ENCODE measurements around the gene FAM151A. TPM values are rescaled to one million over a fixed set of nuclear protein-coding genes. Genes with fewer than 3 reads are reported as not detected.

The FAM151A gene
- total and polyA plus RNA-seq, 2 experiments from 2014 or later = 9.8 to 13.5 TPM

DNA sequence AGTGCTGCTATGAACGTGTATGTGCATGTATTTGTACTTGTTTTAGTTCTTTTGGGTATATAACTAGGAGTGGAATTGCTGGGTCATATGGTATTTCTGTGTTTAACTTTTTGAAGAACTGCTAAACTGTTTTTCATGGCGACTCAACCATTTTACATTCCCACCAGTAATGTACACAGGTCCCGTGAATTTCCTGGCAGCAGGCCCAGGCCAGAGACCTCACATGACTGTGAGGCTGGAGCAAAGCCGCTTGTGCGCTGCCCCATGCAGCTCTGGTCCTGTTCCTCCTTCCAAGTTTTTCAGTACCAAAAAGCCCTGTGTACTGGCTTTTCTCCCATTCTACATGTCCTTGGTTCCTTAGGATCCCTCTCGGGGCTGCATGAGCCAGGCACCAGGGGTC lies 45.7 kb downstream of the FAM151A start:
- Histone ChIP-seq H3K27ac (no peak overlapping the region), H3K79me2 (no peaks in the 10 kb centered on the region), H2AFZ (no peak overlapping the region), H3K27me3 (no peaks in the 10 kb centered on the region), H3K36me3 (replicated peaks; ENCODE audit: insufficient read depth, low read depth) (no peaks in the 10 kb centered on the region), H3K4me2 (no peak overlapping the region), H3K4me1 (ENCODE audit: insufficient read depth) (peaks cover 15% of the 10 kb centered on the region), H3K9me2 (replicated peaks; ENCODE audit: insufficient read depth) (no peaks in the 10 kb centered on the region), H3K9me3 (ENCODE audit: low read depth) (no peaks in the 10 kb centered on the region), H3K4me3 (no peak overlapping the region), H4K20me1 (ENCODE audit: insufficient read depth, poor library complexity, severe bottlenecking) (no peaks in the 10 kb centered on the region)
- WGBS (ENCODE audit: low lambda C conversion rate, missing lambda C conversion rate) = 65% methylated on average over 6 of the region's 6 CpGs
- no peak for TF ChIP-seq EZH2phosphoT487 (IDR thresholded peaks at IDR 0.05; ENCODE audit: low read depth, severe bottlenecking, unreplicated experiment)
- TF ChIP-seq, protein P1, sequence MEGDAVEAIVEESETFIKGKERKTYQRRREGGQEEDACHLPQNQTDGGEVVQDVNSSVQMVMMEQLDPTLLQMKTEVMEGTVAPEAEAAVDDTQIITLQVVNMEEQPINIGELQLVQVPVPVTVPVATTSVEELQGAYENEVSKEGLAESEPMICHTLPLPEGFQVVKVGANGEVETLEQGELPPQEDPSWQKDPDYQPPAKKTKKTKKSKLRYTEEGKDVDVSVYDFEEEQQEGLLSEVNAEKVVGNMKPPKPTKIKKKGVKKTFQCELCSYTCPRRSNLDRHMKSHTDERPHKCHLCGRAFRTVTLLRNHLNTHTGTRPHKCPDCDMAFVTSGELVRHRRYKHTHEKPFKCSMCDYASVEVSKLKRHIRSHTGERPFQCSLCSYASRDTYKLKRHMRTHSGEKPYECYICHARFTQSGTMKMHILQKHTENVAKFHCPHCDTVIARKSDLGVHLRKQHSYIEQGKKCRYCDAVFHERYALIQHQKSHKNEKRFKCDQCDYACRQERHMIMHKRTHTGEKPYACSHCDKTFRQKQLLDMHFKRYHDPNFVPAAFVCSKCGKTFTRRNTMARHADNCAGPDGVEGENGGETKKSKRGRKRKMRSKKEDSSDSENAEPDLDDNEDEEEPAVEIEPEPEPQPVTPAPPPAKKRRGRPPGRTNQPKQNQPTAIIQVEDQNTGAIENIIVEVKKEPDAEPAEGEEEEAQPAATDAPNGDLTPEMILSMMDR (IDR thresholded peaks at IDR 0.05; ENCODE audit: poor library complexity) = no peak
- TF ChIP-seq EZH2 (IDR thresholded peaks at IDR 0.05; ENCODE audit: borderline replicate concordance) = no peak
- peak; percentile 74 for DNase-seq (ENCODE audit: low spot score)

DNA sequence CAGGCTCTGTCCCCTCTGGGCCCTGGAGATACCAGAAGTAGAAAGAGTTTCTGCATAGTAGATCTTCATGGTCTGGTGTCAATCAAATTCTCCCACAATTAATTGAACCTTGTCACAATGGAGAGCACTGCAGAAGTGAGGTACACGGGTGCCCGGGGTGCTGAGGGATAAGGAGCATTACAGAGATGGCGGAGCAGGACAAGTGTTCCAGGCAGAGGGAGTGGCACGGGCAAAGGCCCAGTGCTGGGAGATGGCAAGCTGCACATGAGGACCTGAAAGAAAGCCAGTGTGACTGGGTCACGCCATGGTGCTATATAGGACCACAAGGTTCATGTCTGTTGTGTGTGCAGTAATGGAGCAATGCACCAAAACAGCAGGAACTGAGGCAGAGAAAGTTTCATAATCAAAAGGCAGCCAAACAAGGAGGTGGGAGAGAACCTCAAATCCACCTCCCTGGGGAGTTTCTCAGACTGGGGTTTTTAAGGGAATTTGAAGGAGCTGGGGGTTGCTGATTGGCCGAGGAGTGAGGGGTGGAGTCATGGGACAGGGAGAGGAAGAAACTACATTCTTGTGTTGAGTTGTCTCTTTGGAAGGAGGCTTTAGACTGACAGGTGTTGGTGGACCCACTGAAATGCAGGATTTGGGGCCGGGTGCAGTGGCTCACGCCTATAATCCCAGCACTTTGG lies 47.6 kb downstream of the FAM151A start:
- peaks cover 17% of the 10 kb centered on the region for H3K4me1 ChIP-seq (ENCODE audit: insufficient read depth)
- H2AFZ ChIP-seq = no peak overlapping the region
- H3K27ac ChIP-seq = no peak overlapping the region
- H3K9me3 ChIP-seq (ENCODE audit: low read depth) = no peaks in the 10 kb centered on the region
- H3K36me3 ChIP-seq (replicated peaks; ENCODE audit: insufficient read depth, low read depth) = no peaks in the 10 kb centered on the region
- H3K4me2 ChIP-seq = no peak overlapping the region
- H4K20me1 ChIP-seq (ENCODE audit: insufficient read depth, poor library complexity, severe bottlenecking) = no peaks in the 10 kb centered on the region
- WGBS (ENCODE audit: low lambda C conversion rate, missing lambda C conversion rate) = 87% methylated on average over 8 of the region's 8 CpGs
- H3K27me3 ChIP-seq = no peaks in the 10 kb centered on the region
- H3K9me2 ChIP-seq (replicated peaks; ENCODE audit: insufficient read depth) = no peaks in the 10 kb centered on the region
- no peak for TF ChIP-seq EZH2 (IDR thresholded peaks at IDR 0.05; ENCODE audit: borderline replicate concordance)
- no peak for TF ChIP-seq EZH2phosphoT487 (IDR thresholded peaks at IDR 0.05; ENCODE audit: low read depth, severe bottlenecking, unreplicated experiment)
- TF ChIP-seq, protein P1 (IDR thresholded peaks at IDR 0.05; ENCODE audit: poor library complexity) = no peak
- H3K79me2 ChIP-seq = no peaks in the 10 kb centered on the region
- no peak overlapping the region for H3K4me3 ChIP-seq
- no peak for DNase-seq (ENCODE audit: low spot score)

DNA sequence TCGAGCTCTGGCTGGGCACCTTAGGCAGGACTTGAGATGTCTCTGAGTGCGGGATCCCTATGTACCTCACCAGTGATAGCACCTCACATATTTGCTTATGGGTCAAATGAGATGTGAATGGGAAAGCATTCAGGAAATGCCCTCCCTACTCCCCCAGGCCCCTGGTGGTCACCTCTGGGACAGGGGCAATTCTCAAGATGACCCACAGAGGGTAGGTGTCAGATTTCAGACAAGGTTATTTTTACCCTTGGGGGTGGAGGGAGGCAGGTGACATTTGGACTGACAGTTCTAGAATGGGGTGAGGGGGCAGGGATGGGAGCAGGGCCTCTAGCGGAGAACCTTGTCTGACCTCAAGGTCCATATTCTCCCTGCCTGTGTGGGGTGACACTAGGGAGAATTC lies 48.2 kb downstream of the FAM151A start:
- Histone ChIP-seq H3K9me2 (replicated peaks; ENCODE audit: insufficient read depth) (no peaks in the 10 kb centered on the region), H4K20me1 (ENCODE audit: insufficient read depth, poor library complexity, severe bottlenecking) (no peaks in the 10 kb centered on the region), H3K9me3 (ENCODE audit: low read depth) (no peaks in the 10 kb centered on the region), H3K27me3 (no peaks in the 10 kb centered on the region), H3K4me2 (no peak overlapping the region), H3K4me3 (no peak overlapping the region), H3K27ac (no peak overlapping the region), H2AFZ (no peak overlapping the region), H3K79me2 (no peaks in the 10 kb centered on the region), H3K4me1 (ENCODE audit: insufficient read depth) (peaks cover 17% of the 10 kb centered on the region), H3K36me3 (replicated peaks; ENCODE audit: insufficient read depth, low read depth) (no peaks in the 10 kb centered on the region)
- no peak for DNase-seq (ENCODE audit: low spot score)
- TF ChIP-seq EZH2phosphoT487 (IDR thresholded peaks at IDR 0.05; ENCODE audit: low read depth, severe bottlenecking, unreplicated experiment) (no peak), EZH2 (IDR thresholded peaks at IDR 0.05; ENCODE audit: borderline replicate concordance) (no peak)
- TF ChIP-seq, protein P1 (IDR thresholded peaks at IDR 0.05; ENCODE audit: poor library complexity) = no peak
- 91% methylated on average over 3 of the region's 3 CpGs for WGBS (ENCODE audit: low lambda C conversion rate, missing lambda C conversion rate)
